ENCODE results near the gene DIP2A.

- TF ChIP-seq POLR2AphosphoS5 (IDR thresholded peaks at IDR 0.05) (no peak), CTCF (IDR thresholded peaks at IDR 0.05) (no peak), POLR2A (IDR thresholded peaks at IDR 0.05) (no peak), EP300 (IDR thresholded peaks at IDR 0.05) (no peak)
These were observed 24.9 kb downstream of the DIP2A start for GRCh38 chr21:46483300-46484295.

Data from suprapubic skin (tissue), 4 donors.